ENCODE results near the gene DDX46.

- no peak for TF ChIP-seq CTCF (IDR thresholded peaks at IDR 0.05)
- TF ChIP-seq EP300 (IDR thresholded peaks at IDR 0.05), result no peak
- no peak for TF ChIP-seq POLR2AphosphoS5 (IDR thresholded peaks at IDR 0.05)
- TF ChIP-seq POLR2A (IDR thresholded peaks at IDR 0.05), result no peak
These were observed 106.1 kb downstream of the DDX46 start for GRCh38 chr5:134864707-134865106.

Measured in sigmoid colon (tissue), 4 donors.